HepG2 (cell line): Measurements from ENCODE around the gene PTPRD. TPM values are rescaled to one million over a fixed set of nuclear protein-coding genes. Genes with fewer than 3 reads are reported as not detected.

Source experiments
- CREB3 ChIP-seq: sonication (generic); formaldehyde crosslinking; IDR thresholded peaks from 2 replicates; pipeline ENCODE4 v1.5.0; 2020; ENCODE audit warnings: missing genetic modification reagents
- IRX3 ChIP-seq: sonication (generic); formaldehyde crosslinking; IDR thresholded peaks from 2 replicates; pipeline ENCODE4 v1.8.1; 2023; ENCODE audit warnings: mild to moderate bottlenecking, low read depth, missing genetic modification reagents, borderline replicate concordance
- SNAPC4 ChIP-seq: sonication (generic); formaldehyde crosslinking; IDR thresholded peaks from 2 replicates; pipeline ENCODE4 v1.4.0; 2020; ENCODE audit warnings: mild to moderate bottlenecking, missing genetic modification reagents
- ZNF10 ChIP-seq: sonication (generic); formaldehyde crosslinking; IDR thresholded peaks from 2 replicates; pipeline ENCODE4 v1.4.0; 2020; ENCODE audit warnings: mild to moderate bottlenecking, low read depth, missing genetic modification reagents, borderline replicate concordance
- ZNF800 ChIP-seq: sonication (generic); formaldehyde crosslinking; IDR thresholded peaks from 2 replicates; pipeline ENCODE4 v1.4.0; 2020; ENCODE audit warnings: missing genetic modification reagents
- polyA plus RNA-seq, 8 experiments: library from polyadenylated mRNA; depleted of rRNA in 3 of 8; stranded (reverse) in 7 of 8; unstranded in 1 of 8; fragments of >200 nt; fragmentation: Illumina TruSeq in 4 of 8; extraction: Trizol in 4 of 8; gene quantifications; 2 replicates each; pipeline versions ENCODE4 v1.2.1 to v1.2.3, GENCODE V29; 2011 to 2016; ENCODE audit warnings: low read depth in 4 of 8, missing spikeins in 1 of 8, mixed read lengths in 1 of 8; ENCODE audit not compliant: insufficient read depth in 1 of 8
- total RNA-seq, 5 experiments: library from RNA; depleted of rRNA; stranded (reverse); fragments of >200 nt; fragmentation: Illumina TruSeq; extraction: Trizol; gene quantifications; 2 replicates each; pipeline ENCODE4 v1.2.3, GENCODE V29; 2016; ENCODE audit warnings: low read depth in 1 of 5

Gene PTPRD
- total and polyA plus RNA-seq, 2 of the 13 experiments (the other 11 are each of a cell fraction or from before 2014, with no cell fraction given) = 0.05 TPM; not detected in 1

- TF ChIP-seq CREB3 = no peak
- TF ChIP-seq ZNF10 (CRISPR knock-in tag) = no peak
- no peak for TF ChIP-seq ZNF800 (CRISPR knock-in tag)
- no peak for TF ChIP-seq SNAPC4 (CRISPR knock-in tag)
- no peak for TF ChIP-seq IRX3
Measured at GRCh38 chr9:10204276-10204675, 408.5 kb downstream of the PTPRD start (continued).
